Keratinocyte (primary cell): ENCODE data around the gene UGT1A4. TPM values are rescaled to one million over a fixed set of nuclear protein-coding genes. Genes with fewer than 3 reads are reported as not detected.

Experiments used
- DNase-seq: peaks from one replicate; pipeline ENCODE4 v3.0.0-alpha.2; 2011; ENCODE audit warnings: low read depth, missing footprints, low spot score
- FAIRE-seq: peaks from 2 replicates; lab custom pipeline; 2011; peaks lifted over from hg19 to GRCh38; lab: Jason Lieb, UNC
- H2AFZ ChIP-seq: 2 replicates; pipeline ENCODE4 v1.6.0; 2012; ENCODE audit warnings: low read length, control low read depth, inconsistent platforms; ENCODE audit not compliant: control insufficient read depth
- H3K27ac ChIP-seq: 2 replicates; pipeline ENCODE4 v1.5.1; 2011; ENCODE audit warnings: low read length; ENCODE audit not compliant: control insufficient read depth, insufficient read depth
- H3K27me3 ChIP-seq: 3 replicates; pipeline ENCODE4 v1.6.0; 2011; ENCODE audit warnings: low read length; ENCODE audit not compliant: control insufficient read depth, insufficient read depth; ENCODE audit errors: extremely low read depth
- H3K36me3 ChIP-seq, 2 experiments: 2 replicates in 1 of 2; 3 replicates in 1 of 2; pipeline ENCODE4 v1.5.1; 2011; ENCODE audit warnings: low read length in 2 of 2, mild to moderate bottlenecking in 1 of 2; ENCODE audit not compliant: control insufficient read depth in 2 of 2, insufficient read depth in 2 of 2; ENCODE audit errors: extremely low read depth in 1 of 2
- H3K4me1 ChIP-seq: 3 replicates; pipeline ENCODE4 v1.5.1; 2011; ENCODE audit warnings: low read length; ENCODE audit not compliant: control insufficient read depth, insufficient read depth; ENCODE audit errors: extremely low read depth
- H3K4me2 ChIP-seq: 3 replicates; pipeline ENCODE4 v1.6.0; 2011; ENCODE audit warnings: low read depth, low read length; ENCODE audit not compliant: control insufficient read depth, insufficient read depth; ENCODE audit errors: extremely low read depth
- H3K4me3 ChIP-seq, 3 experiments: fragments of 200-600 bp in 1 of 3; sonication (generic) in 1 of 3; 2 replicates in 2 of 3; 3 replicates in 1 of 3; pipeline ENCODE4 v1.5.1; 2011 to 2016; ENCODE audit warnings: low read length in 3 of 3, mild to moderate bottlenecking in 3 of 3, control low read depth in 2 of 3, inconsistent platforms in 1 of 3, low read depth in 1 of 3, mixed read lengths in 1 of 3, mixed run types in 1 of 3, moderate library complexity in 1 of 3; ENCODE audit not compliant: control insufficient read depth in 2 of 3, insufficient read depth in 2 of 3; ENCODE audit errors: extremely low read depth in 1 of 3
- H3K79me2 ChIP-seq: 2 replicates; pipeline ENCODE4 v1.6.0; 2012; ENCODE audit warnings: low read length; ENCODE audit not compliant: control insufficient read depth, insufficient read depth
- H3K9ac ChIP-seq: 3 replicates; pipeline ENCODE4 v1.6.0; 2011; ENCODE audit warnings: low read length; ENCODE audit not compliant: control insufficient read depth, insufficient read depth; ENCODE audit errors: extremely low read depth
- H3K9me1 ChIP-seq: 3 replicates; pipeline ENCODE4 v1.6.0; 2011; ENCODE audit warnings: low read length; ENCODE audit not compliant: control insufficient read depth, insufficient read depth; ENCODE audit errors: extremely low read depth
- H3K9me3 ChIP-seq: 2 replicates; pipeline ENCODE4 v1.5.1; 2012; ENCODE audit warnings: low read depth, low read length; ENCODE audit not compliant: control insufficient read depth
- H4K20me1 ChIP-seq: 3 replicates; pipeline ENCODE4 v1.6.0; 2011; ENCODE audit warnings: low read length; ENCODE audit not compliant: control insufficient read depth, insufficient read depth; ENCODE audit errors: extremely low read depth
- EZH2 ChIP-seq: IDR thresholded peaks from one replicate; pipeline ENCODE4 v1.6.1; 2012; ENCODE audit warnings: inconsistent platforms, mild to moderate bottlenecking, low read length, moderate library complexity
- dilution Hi-C: fragments of 300-500 bp; cut with MboI; formaldehyde crosslinking; loops from one replicate; pipeline ENCODE4 v1.7.0; 2020; ENCODE audit warnings: low sequenced_read_pairs; ENCODE audit not compliant: extremely low pct_ligation_motif_present
- polyA plus RNA-seq, 5 experiments: library from polyadenylated mRNA; depleted of rRNA in 3 of 5; stranded (reverse) in 3 of 5; stranded (forward) in 1 of 5; unstranded in 1 of 5; fragments of >200 nt; gene quantifications; 1 replicate in 1 of 5; 2 replicates in 3 of 5; 3 replicates in 1 of 5; pipeline versions ENCODE4 v1.2.1 to v1.2.3, GENCODE V29; 2011 to 2012; ENCODE audit warnings: missing spikeins in 2 of 5, low read depth in 1 of 5, low replicate concordance in 1 of 5
- TF ChIP-seq, protein P1 (sequence below), 3 experiments: IDR thresholded peaks in 1 of 3; conservative IDR thresholded peaks in 1 of 3; optimal IDR thresholded peaks in 1 of 3; 2 replicates in 2 of 3; 3 replicates in 1 of 3; pipeline versions ENCODE3 to v1.5.1; 2011; ENCODE audit warnings: low read length in 3 of 3, mild to moderate bottlenecking in 3 of 3, moderate library complexity in 2 of 3, control low read depth in 1 of 3, inconsistent platforms in 1 of 3; ENCODE audit not compliant: insufficient read depth in 2 of 3; ENCODE audit errors: extremely low read depth in 1 of 3

UGT1A4 gene
- polyA plus RNA-seq, 1 donor (not counting 4 experiments of a cell fraction or from before 2014, with no cell fraction given) = 2.4 TPM

DNA sequence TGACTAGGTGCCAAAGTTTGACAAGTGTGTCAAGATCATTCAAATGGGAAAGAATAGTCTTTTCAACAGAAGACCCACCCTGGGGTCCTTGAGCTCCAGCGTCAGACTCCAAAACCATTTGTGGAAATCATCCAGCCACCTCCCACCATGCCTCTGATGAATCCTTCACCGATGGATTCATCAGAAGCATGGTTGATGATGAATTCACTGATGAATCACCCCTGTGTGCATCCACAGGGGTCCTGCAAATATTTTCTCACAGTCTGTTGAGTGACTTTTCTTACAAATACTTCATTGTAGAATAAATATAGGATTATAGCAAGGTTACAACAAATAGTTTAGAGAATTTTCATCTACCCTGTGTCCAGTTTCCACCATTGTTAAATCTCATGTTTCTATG is 42.5 kb upstream of the UGT1A4 start:
- Histone ChIP-seq H3K79me2 (no peaks in the 10 kb centered on the region), H3K36me3 (no peaks in the 10 kb centered on the region), H3K4me1 (no peaks in the 10 kb centered on the region), H3K9me1 (no peaks in the 10 kb centered on the region), H4K20me1 (no peaks in the 10 kb centered on the region), H3K4me3 (no peak overlapping the region), H3K27ac (no peak overlapping the region), H2AFZ (no peak overlapping the region), H3K4me2 (no peak overlapping the region), H3K9me3 (no peaks in the 10 kb centered on the region), H3K9ac (no peak overlapping the region), H3K27me3 (no peaks in the 10 kb centered on the region)
- dilution Hi-C loops = no loop called here
- no peak for FAIRE-seq
- TF ChIP-seq, protein P1, sequence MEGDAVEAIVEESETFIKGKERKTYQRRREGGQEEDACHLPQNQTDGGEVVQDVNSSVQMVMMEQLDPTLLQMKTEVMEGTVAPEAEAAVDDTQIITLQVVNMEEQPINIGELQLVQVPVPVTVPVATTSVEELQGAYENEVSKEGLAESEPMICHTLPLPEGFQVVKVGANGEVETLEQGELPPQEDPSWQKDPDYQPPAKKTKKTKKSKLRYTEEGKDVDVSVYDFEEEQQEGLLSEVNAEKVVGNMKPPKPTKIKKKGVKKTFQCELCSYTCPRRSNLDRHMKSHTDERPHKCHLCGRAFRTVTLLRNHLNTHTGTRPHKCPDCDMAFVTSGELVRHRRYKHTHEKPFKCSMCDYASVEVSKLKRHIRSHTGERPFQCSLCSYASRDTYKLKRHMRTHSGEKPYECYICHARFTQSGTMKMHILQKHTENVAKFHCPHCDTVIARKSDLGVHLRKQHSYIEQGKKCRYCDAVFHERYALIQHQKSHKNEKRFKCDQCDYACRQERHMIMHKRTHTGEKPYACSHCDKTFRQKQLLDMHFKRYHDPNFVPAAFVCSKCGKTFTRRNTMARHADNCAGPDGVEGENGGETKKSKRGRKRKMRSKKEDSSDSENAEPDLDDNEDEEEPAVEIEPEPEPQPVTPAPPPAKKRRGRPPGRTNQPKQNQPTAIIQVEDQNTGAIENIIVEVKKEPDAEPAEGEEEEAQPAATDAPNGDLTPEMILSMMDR (optimal IDR thresholded peaks at IDR 0.05 in 1 of 3, IDR thresholded peaks at IDR 0.05 in 1 of 3, conservative IDR thresholded peaks at IDR 0.05 in 1 of 3; ENCODE audit: extremely low read depth in 1 of 3, insufficient read depth in 2 of 3, low read length in 3 of 3) = no peak
- no peak for TF ChIP-seq EZH2
- no peak for DNase-seq

- Histone ChIP-seq H3K27me3 (no peaks in the 10 kb centered on the region), H3K4me2 (no peak overlapping the region), H4K20me1 (no peaks in the 10 kb centered on the region), H3K4me1 (no peaks in the 10 kb centered on the region), H3K9me3 (no peaks in the 10 kb centered on the region), H2AFZ (no peak overlapping the region), H3K9me1 (no peaks in the 10 kb centered on the region), H3K36me3 (no peaks in the 10 kb centered on the region), H3K4me3 (no peak overlapping the region), H3K27ac (no peak overlapping the region), H3K9ac (no peak overlapping the region), H3K79me2 (no peaks in the 10 kb centered on the region)
- dilution Hi-C loops = no loop called here
- TF ChIP-seq, protein P1 (optimal IDR thresholded peaks at IDR 0.05 in 1 of 3, IDR thresholded peaks at IDR 0.05 in 1 of 3, conservative IDR thresholded peaks at IDR 0.05 in 1 of 3; ENCODE audit: extremely low read depth in 1 of 3, insufficient read depth in 2 of 3, low read length in 3 of 3) = no peak
- no peak for TF ChIP-seq EZH2
- FAIRE-seq (no peak), DNase-seq (no peak)
Observed at GRCh38 chr2:233679196-233679595, 39.3 kb upstream of the UGT1A4 start.
